ENCODE data around the gene CSMD2. TPM values are rescaled to one million over a fixed set of nuclear protein-coding genes. Genes with fewer than 3 reads are reported as not detected.

CSMD2 gene
- total and polyA plus RNA-seq, 2 experiments from 2014 or later = 5.3 to 16.6 TPM

DNA sequence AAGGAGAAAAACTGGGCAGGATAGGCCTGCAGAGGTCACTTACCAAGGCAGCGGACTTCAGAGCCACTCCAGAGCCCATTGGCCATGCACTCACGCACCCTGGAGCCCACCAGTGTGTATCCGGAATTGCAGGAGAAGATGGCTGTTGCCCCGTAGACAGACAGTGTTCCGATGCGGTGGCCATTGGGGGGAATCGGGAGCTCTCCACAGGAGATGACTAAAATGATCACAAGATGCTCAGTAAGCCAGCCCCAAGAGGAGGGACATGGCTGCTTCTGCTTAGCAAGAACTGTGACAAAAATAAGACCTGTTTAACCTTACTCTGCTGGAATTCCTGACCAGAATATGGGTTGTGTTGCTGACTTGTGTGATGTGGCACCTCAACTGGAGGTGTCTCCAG lies 595.7 kb downstream of the CSMD2 start (continued):
- TF ChIP-seq, protein P1, sequence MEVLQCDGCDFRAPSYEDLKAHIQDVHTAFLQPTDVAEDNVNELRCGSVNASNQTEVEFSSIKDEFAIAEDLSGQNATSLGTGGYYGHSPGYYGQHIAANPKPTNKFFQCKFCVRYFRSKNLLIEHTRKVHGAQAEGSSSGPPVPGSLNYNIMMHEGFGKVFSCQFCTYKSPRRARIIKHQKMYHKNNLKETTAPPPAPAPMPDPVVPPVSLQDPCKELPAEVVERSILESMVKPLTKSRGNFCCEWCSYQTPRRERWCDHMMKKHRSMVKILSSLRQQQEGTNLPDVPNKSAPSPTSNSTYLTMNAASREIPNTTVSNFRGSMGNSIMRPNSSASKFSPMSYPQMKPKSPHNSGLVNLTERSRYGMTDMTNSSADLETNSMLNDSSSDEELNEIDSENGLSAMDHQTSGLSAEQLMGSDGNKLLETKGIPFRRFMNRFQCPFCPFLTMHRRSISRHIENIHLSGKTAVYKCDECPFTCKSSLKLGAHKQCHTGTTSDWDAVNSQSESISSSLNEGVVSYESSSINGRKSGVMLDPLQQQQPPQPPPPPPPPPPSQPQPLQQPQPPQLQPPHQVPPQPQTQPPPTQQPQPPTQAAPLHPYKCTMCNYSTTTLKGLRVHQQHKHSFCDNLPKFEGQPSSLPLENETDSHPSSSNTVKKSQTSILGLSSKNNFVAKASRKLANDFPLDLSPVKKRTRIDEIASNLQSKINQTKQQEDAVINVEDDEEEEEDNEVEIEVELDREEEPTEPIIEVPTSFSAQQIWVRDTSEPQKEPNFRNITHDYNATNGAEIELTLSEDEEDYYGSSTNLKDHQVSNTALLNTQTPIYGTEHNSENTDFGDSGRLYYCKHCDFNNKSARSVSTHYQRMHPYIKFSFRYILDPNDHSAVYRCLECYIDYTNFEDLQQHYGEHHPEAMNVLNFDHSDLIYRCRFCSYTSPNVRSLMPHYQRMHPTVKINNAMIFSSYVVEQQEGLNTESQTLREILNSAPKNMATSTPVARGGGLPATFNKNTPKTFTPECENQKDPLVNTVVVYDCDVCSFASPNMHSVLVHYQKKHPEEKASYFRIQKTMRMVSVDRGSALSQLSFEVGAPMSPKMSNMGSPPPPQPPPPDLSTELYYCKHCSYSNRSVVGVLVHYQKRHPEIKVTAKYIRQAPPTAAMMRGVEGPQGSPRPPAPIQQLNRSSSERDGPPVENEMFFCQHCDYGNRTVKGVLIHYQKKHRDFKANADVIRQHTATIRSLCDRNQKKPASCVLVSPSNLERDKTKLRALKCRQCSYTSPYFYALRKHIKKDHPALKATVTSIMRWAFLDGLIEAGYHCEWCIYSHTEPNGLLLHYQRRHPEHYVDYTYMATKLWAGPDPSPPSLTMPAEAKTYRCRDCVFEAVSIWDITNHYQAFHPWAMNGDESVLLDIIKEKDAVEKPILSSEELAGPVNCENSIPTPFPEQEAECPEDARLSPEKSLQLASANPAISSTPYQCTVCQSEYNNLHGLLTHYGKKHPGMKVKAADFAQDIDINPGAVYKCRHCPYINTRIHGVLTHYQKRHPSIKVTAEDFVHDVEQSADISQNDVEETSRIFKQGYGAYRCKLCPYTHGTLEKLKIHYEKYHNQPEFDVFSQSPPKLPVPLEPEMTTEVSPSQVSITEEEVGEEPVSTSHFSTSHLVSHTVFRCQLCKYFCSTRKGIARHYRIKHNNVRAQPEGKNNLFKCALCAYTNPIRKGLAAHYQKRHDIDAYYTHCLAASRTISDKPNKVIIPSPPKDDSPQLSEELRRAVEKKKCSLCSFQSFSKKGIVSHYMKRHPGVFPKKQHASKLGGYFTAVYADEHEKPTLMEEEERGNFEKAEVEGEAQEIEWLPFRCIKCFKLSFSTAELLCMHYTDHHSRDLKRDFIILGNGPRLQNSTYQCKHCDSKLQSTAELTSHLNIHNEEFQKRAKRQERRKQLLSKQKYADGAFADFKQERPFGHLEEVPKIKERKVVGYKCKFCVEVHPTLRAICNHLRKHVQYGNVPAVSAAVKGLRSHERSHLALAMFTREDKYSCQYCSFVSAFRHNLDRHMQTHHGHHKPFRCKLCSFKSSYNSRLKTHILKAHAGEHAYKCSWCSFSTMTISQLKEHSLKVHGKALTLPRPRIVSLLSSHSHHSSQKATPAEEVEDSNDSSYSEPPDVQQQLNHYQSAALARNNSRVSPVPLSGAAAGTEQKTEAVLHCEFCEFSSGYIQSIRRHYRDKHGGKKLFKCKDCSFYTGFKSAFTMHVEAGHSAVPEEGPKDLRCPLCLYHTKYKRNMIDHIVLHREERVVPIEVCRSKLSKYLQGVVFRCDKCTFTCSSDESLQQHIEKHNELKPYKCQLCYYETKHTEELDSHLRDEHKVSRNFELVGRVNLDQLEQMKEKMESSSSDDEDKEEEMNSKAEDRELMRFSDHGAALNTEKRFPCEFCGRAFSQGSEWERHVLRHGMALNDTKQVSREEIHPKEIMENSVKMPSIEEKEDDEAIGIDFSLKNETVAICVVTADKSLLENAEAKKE (CRISPR knock-in tag; IDR thresholded peaks at IDR 0.05) = no peak
- no peak for TF ChIP-seq CREB1 (CRISPR knock-in tag; IDR thresholded peaks at IDR 0.05; ENCODE audit: low read depth)
- TF ChIP-seq ZNF114 (CRISPR knock-in tag; IDR thresholded peaks at IDR 0.05) = no peak
- no peak for TF ChIP-seq NANOG (IDR thresholded peaks at IDR 0.05; ENCODE audit: borderline replicate concordance)
- no peak for TF ChIP-seq POLR2AphosphoS5 (IDR thresholded peaks at IDR 0.05; ENCODE audit: low read depth)
- TF ChIP-seq EZH2phosphoT487 (IDR thresholded peaks at IDR 0.05; ENCODE audit: unreplicated experiment) = no peak

DNA sequence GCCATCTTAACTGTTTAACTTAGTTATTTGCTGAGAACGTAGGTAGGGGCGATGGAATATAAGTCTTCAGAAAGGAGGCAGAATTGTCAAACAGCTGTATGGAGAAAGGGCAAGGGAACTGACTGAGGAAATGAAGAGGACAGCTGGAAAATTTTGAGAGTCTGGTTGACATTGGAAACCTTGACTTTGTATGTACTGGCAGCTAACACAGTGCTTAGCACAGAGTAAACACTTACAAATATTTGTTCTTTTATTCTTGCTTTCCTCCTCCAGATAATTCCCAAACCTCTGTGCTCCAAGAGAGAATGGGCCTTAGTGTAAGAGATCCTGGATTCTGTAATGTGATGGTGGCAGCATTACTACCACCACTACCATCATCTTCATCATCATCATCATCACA lies 601.3 kb downstream of the CSMD2 start:
- DNase-seq (ENCODE audit: low spot score) = no peak
- no peak overlapping the region for H3K27ac ChIP-seq (ENCODE audit: low read depth)
- TF ChIP-seq CREB1 (CRISPR knock-in tag; IDR thresholded peaks at IDR 0.05; ENCODE audit: low read depth) (no peak), ZNF331 (CRISPR knock-in tag; IDR thresholded peaks at IDR 0.05; ENCODE audit: low read depth) (no peak), NANOG (IDR thresholded peaks at IDR 0.05; ENCODE audit: borderline replicate concordance) (no peak), EZH2phosphoT487 (IDR thresholded peaks at IDR 0.05; ENCODE audit: unreplicated experiment) (no peak), JUNB (IDR thresholded peaks at IDR 0.05; ENCODE audit: unreplicated experiment) (no peak)
- TF ChIP-seq, protein P2, sequence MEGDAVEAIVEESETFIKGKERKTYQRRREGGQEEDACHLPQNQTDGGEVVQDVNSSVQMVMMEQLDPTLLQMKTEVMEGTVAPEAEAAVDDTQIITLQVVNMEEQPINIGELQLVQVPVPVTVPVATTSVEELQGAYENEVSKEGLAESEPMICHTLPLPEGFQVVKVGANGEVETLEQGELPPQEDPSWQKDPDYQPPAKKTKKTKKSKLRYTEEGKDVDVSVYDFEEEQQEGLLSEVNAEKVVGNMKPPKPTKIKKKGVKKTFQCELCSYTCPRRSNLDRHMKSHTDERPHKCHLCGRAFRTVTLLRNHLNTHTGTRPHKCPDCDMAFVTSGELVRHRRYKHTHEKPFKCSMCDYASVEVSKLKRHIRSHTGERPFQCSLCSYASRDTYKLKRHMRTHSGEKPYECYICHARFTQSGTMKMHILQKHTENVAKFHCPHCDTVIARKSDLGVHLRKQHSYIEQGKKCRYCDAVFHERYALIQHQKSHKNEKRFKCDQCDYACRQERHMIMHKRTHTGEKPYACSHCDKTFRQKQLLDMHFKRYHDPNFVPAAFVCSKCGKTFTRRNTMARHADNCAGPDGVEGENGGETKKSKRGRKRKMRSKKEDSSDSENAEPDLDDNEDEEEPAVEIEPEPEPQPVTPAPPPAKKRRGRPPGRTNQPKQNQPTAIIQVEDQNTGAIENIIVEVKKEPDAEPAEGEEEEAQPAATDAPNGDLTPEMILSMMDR (conservative IDR thresholded peaks at IDR 0.05; ENCODE audit: low read depth in 2 of 2) = no peak
- TF ChIP-seq, protein P3, sequence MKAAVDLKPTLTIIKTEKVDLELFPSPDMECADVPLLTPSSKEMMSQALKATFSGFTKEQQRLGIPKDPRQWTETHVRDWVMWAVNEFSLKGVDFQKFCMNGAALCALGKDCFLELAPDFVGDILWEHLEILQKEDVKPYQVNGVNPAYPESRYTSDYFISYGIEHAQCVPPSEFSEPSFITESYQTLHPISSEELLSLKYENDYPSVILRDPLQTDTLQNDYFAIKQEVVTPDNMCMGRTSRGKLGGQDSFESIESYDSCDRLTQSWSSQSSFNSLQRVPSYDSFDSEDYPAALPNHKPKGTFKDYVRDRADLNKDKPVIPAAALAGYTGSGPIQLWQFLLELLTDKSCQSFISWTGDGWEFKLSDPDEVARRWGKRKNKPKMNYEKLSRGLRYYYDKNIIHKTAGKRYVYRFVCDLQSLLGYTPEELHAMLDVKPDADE (IDR thresholded peaks at IDR 0.05) = no peak
- H3K27me3 ChIP-seq (ENCODE audit: insufficient read depth) = no peaks in the 10 kb centered on the region
- Mint-ChIP-seq H3K27me3 (ENCODE audit: insufficient read depth, low read depth, poor library complexity) (peaks cover 2% of the 10 kb centered on the region), H3K4me3 (no peak overlapping the region), H3K36me3 (ENCODE audit: low read depth) (peaks cover 3% of the 10 kb centered on the region; the same call in 1 of the 3 replicates), H3K27ac (no peak overlapping the region), H3K9me3 (no peaks in the 10 kb centered on the region), H3K4me1 (no peaks in the 10 kb centered on the region)
- no peaks in the 10 kb centered on the region for H4K20me1 ChIP-seq (replicated peaks; ENCODE audit: insufficient read depth)
- no peak overlapping the region for H2AFZ ChIP-seq
- no peaks in the 10 kb centered on the region for H3K4me1 ChIP-seq (ENCODE audit: insufficient read depth)
- H3K79me2 ChIP-seq (replicated peaks; ENCODE audit: insufficient read depth) = no peaks in the 10 kb centered on the region
- no peaks in the 10 kb centered on the region for H3K36me3 ChIP-seq (ENCODE audit: insufficient read depth)
- no peak for ATAC-seq
- no peaks in the 10 kb centered on the region for H3K9me2 ChIP-seq (ENCODE audit: insufficient read depth)
- H3K4me3 ChIP-seq = no peak overlapping the region
- H3F3A ChIP-seq (replicated peaks; ENCODE audit: low read depth) = no peaks in the 10 kb centered on the region
- H3K4me2 ChIP-seq = no peak overlapping the region
